Brain microvascular endothelial cell (primary cell): ENCODE data around the gene TCN1.
"Not testable (repeated sequence)": the region's sequence is repeated elsewhere in the genome, so short reads cannot be mapped to it uniquely, and the experiment has no call there.

Experiments used
- DNase-seq: peaks from one replicate; pipeline ENCODE4 v3.0.0-alpha.2; 2020
- H3K27ac ChIP-seq: fragments of 250-450 bp; sonication (Bioruptor Pico); 2 replicates; pipeline ENCODE4 v1.5.1; 2020; ENCODE audit warnings: mild to moderate bottlenecking, moderate library complexity
- H3K27me3 ChIP-seq: fragments of 250-450 bp; sonication (Bioruptor Pico); replicated peaks from 2 replicates; pipeline ENCODE4 v1.5.1; 2020; ENCODE audit warnings: mild to moderate bottlenecking
- H3K36me3 ChIP-seq: fragments of 250-450 bp; sonication (Bioruptor Pico); replicated peaks from 2 replicates; pipeline ENCODE4 v1.5.1; 2020; ENCODE audit warnings: mild to moderate bottlenecking
- H3K4me3 ChIP-seq: 2 replicates; pipeline ENCODE4 v1.5.1; 2011; ENCODE audit warnings: low read depth, mild to moderate bottlenecking, control low read depth, low read length, moderate library complexity
- CTCF ChIP-seq: IDR thresholded peaks from 2 replicates; pipeline ENCODE4 v1.5.1; 2011; ENCODE audit warnings: low read depth, mild to moderate bottlenecking, moderate library complexity, low read length, control low read depth, inconsistent platforms; ENCODE audit errors: missing control alignments
- in situ Hi-C: cut with HindIII; loops from 2 replicates; pipeline ENCODE4 v1.10.0; 2017; ENCODE audit warnings: low sequenced_read_pairs, low pct_ligation_motif_present

The TCN1 gene

GRCh38 chr11:59898046-59898445 is 31.8 kb upstream of the TCN1 start:
- in situ Hi-C loops, result no loop called here
- no peak for DNase-seq
- Histone ChIP-seq H3K36me3 (no peaks in the 10 kb centered on the region), H3K27ac (no peak overlapping the region), H3K4me3 (no peak overlapping the region), H3K27me3 (no peaks in the 10 kb centered on the region)
- no peak for TF ChIP-seq CTCF

- no peak overlapping the region for H3K4me3 ChIP-seq
- TF ChIP-seq CTCF, result no peak
- DNase-seq, result no peak
- H3K27me3 ChIP-seq, result no peaks in the 10 kb centered on the region
- no peaks in the 10 kb centered on the region for H3K36me3 ChIP-seq
- in situ Hi-C loops, result no loop called here
- H3K27ac ChIP-seq, result no peak overlapping the region
Observed at GRCh38 chr11:59894616-59895015, 28.3 kb upstream of the TCN1 start.

- H3K27ac ChIP-seq, result no peak overlapping the region
Observed at GRCh38 chr11:59891781-59892181, 25.5 kb upstream of the TCN1 start.

GRCh38 chr11:59887156-59887555 is 20.9 kb upstream of the TCN1 start:
- in situ Hi-C loops, H3K27ac ChIP-seq, H3K36me3 ChIP-seq, DNase-seq, H3K4me3 ChIP-seq, H3K27me3 ChIP-seq: not testable (repeated sequence)

More at GRCh38 chr11:59891781-59892181, 25.5 kb upstream of the TCN1 start:
- Histone ChIP-seq H3K4me3 (no peak overlapping the region), H3K36me3 (no peaks in the 10 kb centered on the region), H3K27me3 (no peaks in the 10 kb centered on the region)
- in situ Hi-C loops, result no loop called here
- TF ChIP-seq CTCF, result no peak
- peak; percentile 69 for DNase-seq

- in situ Hi-C loops, result no loop called here
- no peaks in the 10 kb centered on the region for H3K36me3 ChIP-seq
- no peak overlapping the region for H3K27ac ChIP-seq
Observed at GRCh38 chr11:59883597-59883996, 17.3 kb upstream of the TCN1 start.

GRCh38 chr11:59879567-59879966 is 13.3 kb upstream of the TCN1 start:
- H3K4me3 ChIP-seq, result no peak overlapping the region
- no peak overlapping the region for H3K27ac ChIP-seq
- H3K27me3 ChIP-seq, result no peaks in the 10 kb centered on the region
- in situ Hi-C loops, result no loop called here
- no peak for DNase-seq
- no peaks in the 10 kb centered on the region for H3K36me3 ChIP-seq
- no peak for TF ChIP-seq CTCF

More at GRCh38 chr11:59883597-59883996, 17.3 kb upstream of the TCN1 start:
- DNase-seq, result no peak
- H3K27me3 ChIP-seq, result no peaks in the 10 kb centered on the region
- no peak overlapping the region for H3K4me3 ChIP-seq
- no peak for TF ChIP-seq CTCF
